Inflammatory macrophage treated with lipopolysaccharide for 4 hours (primary cell): ENCODE measurements around the gene EXD2.
"Not testable (repeated sequence)": the region's sequence is repeated elsewhere in the genome, so short reads cannot be mapped to it uniquely, and the experiment has no call there.

ENCODE experiments used
- DNase-seq: peaks from one replicate; pipeline ENCODE4 v3.0.0-alpha.2; 2020

The EXD2 gene

GRCh38 chr14:69252851-69253250 lies 61.6 kb downstream of the EXD2 start:
- no peak for DNase-seq

- DNase-seq, result no peak
These were observed 67.8 kb downstream of the EXD2 start for GRCh38 chr14:69259168-69259526.

GRCh38 chr14:69259527-69260189 lies 68.4 kb downstream of the EXD2 start, which contains the start of gene GALNT16:
GALNT16 (plus strand) TSS chr14:69260158; CDS start chr14:69260291, 133 bp downstream.
- DNase-seq, result no peak

- no peak for DNase-seq
These were observed 69.0 kb downstream of the EXD2 start for GRCh38 chr14:69260190-69260860.

- DNase-seq, result no peak
These were observed 69.7 kb downstream of the EXD2 start for GRCh38 chr14:69260861-69261564.

- no peak for DNase-seq
These were observed 70.5 kb downstream of the EXD2 start for GRCh38 chr14:69261761-69262331.

GRCh38 chr14:69262516-69262915 lies 71.2 kb downstream of the EXD2 start:
- no peak for DNase-seq

GRCh38 chr14:69263364-69263763 lies 72.1 kb downstream of the EXD2 start:
- no peak for DNase-seq

GRCh38 chr14:69263771-69264170 lies 72.5 kb downstream of the EXD2 start:
- no peak for DNase-seq

GRCh38 chr14:69266572-69267345 lies 75.5 kb downstream of the EXD2 start:
- DNase-seq, result no peak

GRCh38 chr14:69267492-69267891 lies 76.2 kb downstream of the EXD2 start:
- no peak for DNase-seq

GRCh38 chr14:69268223-69268622 lies 76.9 kb downstream of the EXD2 start:
- no peak for DNase-seq

GRCh38 chr14:69268763-69269162 lies 77.5 kb downstream of the EXD2 start:
- DNase-seq, result no peak

GRCh38 chr14:69269381-69269780 lies 78.1 kb downstream of the EXD2 start:
- DNase-seq, result no peak

- no peak for DNase-seq
These were observed 78.8 kb downstream of the EXD2 start for GRCh38 chr14:69270097-69270496.

GRCh38 chr14:69270795-69271708 lies 79.8 kb downstream of the EXD2 start:
- DNase-seq, result no peak

- no peak for DNase-seq
These were observed 83.0 kb downstream of the EXD2 start for GRCh38 chr14:69274321-69274720.

- DNase-seq, result no peak
These were observed 84.0 kb downstream of the EXD2 start for GRCh38 chr14:69275331-69275730.

- not testable (repeated sequence) for DNase-seq
These were observed 86.1 kb downstream of the EXD2 start for GRCh38 chr14:69277356-69277755.

- DNase-seq, result no peak
These were observed 89.5 kb downstream of the EXD2 start for GRCh38 chr14:69280746-69281291.

- DNase-seq, result no peak
These were observed 90.3 kb downstream of the EXD2 start for GRCh38 chr14:69281450-69282169.
